Endothelial cell of umbilical vein (primary cell): ENCODE measurements around the gene FXR1. TPM values are rescaled to one million over a fixed set of nuclear protein-coding genes. Genes with fewer than 3 reads are reported as not detected.

Source experiments
- BruUV-seq: library from RNA; stranded (reverse); fragments of 400-500 nt; replicated peaks from 2 replicates; lab custom pipeline; 2021; lab: Mats Ljungman, UMichigan
- CTCF ChIA-PET: fragments of 300-600, 350-600 bp; sonication (Branson Sonifier 250); formaldehyde crosslinking; loops from one replicate; lab custom pipeline; 2021; ENCODE audit warnings: antibody characterized with exemption, inconsistent platforms; lab: Charles Lee
- POLR2A ChIA-PET: fragments of 300-600, 350-600 bp; sonication (Branson Sonifier 250); formaldehyde crosslinking; loops from one replicate; lab custom pipeline; 2021; ENCODE audit warnings: antibody characterized with exemption, inconsistent platforms; lab: Charles Lee
- DNase-seq: peaks from one replicate; pipeline ENCODE4 v3.0.0-alpha.2; 2011; ENCODE audit warnings: low read depth, low spot score
- FAIRE-seq: peaks from 2 replicates; lab custom pipeline; 2011; peaks lifted over from hg19 to GRCh38; lab: Jason Lieb, UNC
- H2AFZ ChIP-seq: 2 replicates; pipeline ENCODE4 v1.6.0; 2012; ENCODE audit warnings: low read depth, low read length, control low read depth, inconsistent platforms
- H3K27ac ChIP-seq: 2 replicates; pipeline ENCODE4 v1.5.1; 2011; ENCODE audit warnings: low read depth, mild to moderate bottlenecking, control low read depth, low read length, moderate library complexity; ENCODE audit not compliant: insufficient read depth
- H3K27me3 ChIP-seq, 2 experiments: 2 replicates each; pipeline versions ENCODE4 v1.6.0 to v1.6.1; 2011; ENCODE audit warnings: low read length in 2 of 2, mixed read lengths in 1 of 2; ENCODE audit not compliant: control insufficient read depth in 2 of 2, insufficient read depth in 2 of 2
- H3K36me3 ChIP-seq, 2 experiments: 2 replicates in 1 of 2; 3 replicates in 1 of 2; pipeline ENCODE4 v1.5.1; 2011; ENCODE audit warnings: low read length in 2 of 2, mild to moderate bottlenecking in 1 of 2, moderate library complexity in 1 of 2; ENCODE audit not compliant: control insufficient read depth in 2 of 2, insufficient read depth in 2 of 2; ENCODE audit errors: extremely low read depth in 1 of 2
- H3K4me1 ChIP-seq: 3 replicates; pipeline ENCODE4 v1.5.1; 2011; ENCODE audit warnings: mild to moderate bottlenecking, low read length; ENCODE audit not compliant: control insufficient read depth, insufficient read depth; ENCODE audit errors: extremely low read depth
- H3K4me2 ChIP-seq: 2 replicates; pipeline ENCODE4 v1.6.1; 2011; ENCODE audit warnings: low read length, control low read depth, mixed read lengths; ENCODE audit not compliant: insufficient read depth
- H3K4me3 ChIP-seq, 3 experiments: fragments of 200-600 bp in 1 of 3; sonication (generic), shearing (Covaris generic) in 1 of 3; replicated peaks in 1 of 3; 2 replicates each; pipeline ENCODE4 v1.5.1; 2011 to 2016; ENCODE audit warnings: control low read depth in 3 of 3, low read length in 3 of 3, mild to moderate bottlenecking in 2 of 3, inconsistent platforms in 1 of 3, low read depth in 1 of 3, moderate library complexity in 1 of 3; ENCODE audit not compliant: insufficient read depth in 1 of 3
- H3K79me2 ChIP-seq: 2 replicates; pipeline ENCODE4 v1.6.0; 2012; ENCODE audit warnings: low read length, inconsistent platforms; ENCODE audit not compliant: control insufficient read depth, insufficient read depth
- H3K9ac ChIP-seq: replicated peaks from 2 replicates; pipeline ENCODE3; 2011; ENCODE audit warnings: low read length, control low read depth; ENCODE audit not compliant: insufficient read depth; ENCODE audit errors: extremely low read depth
- H3K9me1 ChIP-seq: replicated peaks from 3 replicates; pipeline ENCODE4 v1.6.0; 2011; ENCODE audit warnings: mild to moderate bottlenecking, low read length; ENCODE audit not compliant: control insufficient read depth, insufficient read depth; ENCODE audit errors: extremely low read depth
- H3K9me3 ChIP-seq: replicated peaks from 2 replicates; pipeline ENCODE4 v1.5.1; 2012; ENCODE audit warnings: low read length, inconsistent platforms; ENCODE audit not compliant: control insufficient read depth, insufficient read depth
- H4K20me1 ChIP-seq: replicated peaks from 2 replicates; pipeline ENCODE3; 2011; ENCODE audit warnings: mild to moderate bottlenecking, low read length; ENCODE audit not compliant: control insufficient read depth, insufficient read depth; ENCODE audit errors: extremely low read depth
- CTCF ChIP-seq, 2 donors: IDR thresholded peaks; 1 replicate in 1 of 2; 2 replicates in 1 of 2; pipeline ENCODE4 v1.5.1; 2011; ENCODE audit warnings: low read length in 2 of 2, mild to moderate bottlenecking in 2 of 2, moderate library complexity in 2 of 2, control low read depth in 1 of 2, inconsistent platforms in 1 of 2, low read depth in 1 of 2; ENCODE audit not compliant: insufficient read depth in 1 of 2; ENCODE audit errors: extremely low read depth in 1 of 2
- EZH2 ChIP-seq: IDR thresholded peaks from 2 replicates; pipeline ENCODE4 v1.6.1; 2012; ENCODE audit warnings: borderline replicate concordance, low read depth, mild to moderate bottlenecking, moderate library complexity, low read length, inconsistent platforms; ENCODE audit not compliant: severe bottlenecking
- FOS ChIP-seq: IDR thresholded peaks from 2 replicates; pipeline ENCODE4 v1.6.1; 2011; ENCODE audit warnings: mild to moderate bottlenecking, low read length, moderate library complexity, borderline replicate concordance; ENCODE audit not compliant: insufficient read depth
- GATA2 ChIP-seq: IDR thresholded peaks from 2 replicates; pipeline ENCODE4 v1.7.0; 2011; ENCODE audit warnings: low read depth, mild to moderate bottlenecking, moderate library complexity, mixed read lengths, low read length; ENCODE audit not compliant: insufficient read length, insufficient read depth
- JUN ChIP-seq: IDR thresholded peaks from 2 replicates; pipeline ENCODE4 v1.6.1; 2011; ENCODE audit warnings: borderline replicate concordance, low read depth; ENCODE audit not compliant: insufficient read length, insufficient read depth
- MAX ChIP-seq: IDR thresholded peaks from 2 replicates; pipeline ENCODE4 v1.6.1; 2011; ENCODE audit not compliant: insufficient read depth, insufficient read length
- MYC ChIP-seq: IDR thresholded peaks from one replicate; pipeline ENCODE4 v1.6.1; 2011; ENCODE audit warnings: mild to moderate bottlenecking, low read depth, low read length
- POLR2A ChIP-seq: IDR thresholded peaks from 2 replicates; pipeline ENCODE4 v1.6.1; 2012; ENCODE audit warnings: low read depth, mild to moderate bottlenecking, control low read depth, low read length
- POLR2AphosphoS5 ChIP-seq: IDR thresholded peaks from 2 replicates; pipeline ENCODE4 v1.6.1; 2012; ENCODE audit warnings: low read depth, mild to moderate bottlenecking, control low read depth, low read length, moderate library complexity; ENCODE audit not compliant: insufficient read depth
- dilution Hi-C: fragments of 300-500 bp; cut with MboI; formaldehyde crosslinking; loops from one replicate; pipeline ENCODE4 v1.15.0; 2019; ENCODE audit warnings: low sequenced_read_pairs; ENCODE audit not compliant: extremely low pct_ligation_motif_present
- intact Hi-C: fragments of 100-400 bp; cut with micrococcal nuclease; formaldehyde crosslinking; loops from one replicate; pipeline ENCODE4 v1.10.0; 2022
- polyA plus RNA-seq, 4 experiments: library from polyadenylated mRNA; depleted of rRNA in 3 of 4; stranded (reverse) in 3 of 4; unstranded in 1 of 4; fragments of >200 nt; gene quantifications; 2 replicates each; pipeline versions ENCODE4 v1.2.1 to v1.2.3, GENCODE V29; 2011 to 2012; ENCODE audit warnings: missing spikeins in 1 of 4
- total RNA-seq: library from RNA; stranded (reverse); gene quantifications from 2 replicates; pipeline ENCODE4 v1.2.3, GENCODE V29; 2021

FXR1 gene
- total and polyA plus RNA-seq, 2 donors (not counting 3 experiments of a cell fraction or from before 2014, with no cell fraction given): 87.3 to 186 TPM

GRCh38 chr3:181006541-181006940 lies 94.1 kb downstream of the FXR1 start:
- FAIRE-seq (no peak), DNase-seq (no peak)
- Histone ChIP-seq H3K27ac (no peak overlapping the region), H3K9me1 (no peaks in the 10 kb centered on the region), H3K4me3 (no peak overlapping the region), H4K20me1 (no peaks in the 10 kb centered on the region), H3K4me2 (no peak overlapping the region), H3K9me3 (no peaks in the 10 kb centered on the region), H3K36me3 (no peaks in the 10 kb centered on the region), H3K27me3 (no peaks in the 10 kb centered on the region), H2AFZ (no peak overlapping the region), H3K79me2 (no peaks in the 10 kb centered on the region), H3K4me1 (no peaks in the 10 kb centered on the region), H3K9ac (no peak overlapping the region)
- ChIA-PET POLR2A (no interaction called here), CTCF (no interaction called here)
- TF ChIP-seq POLR2AphosphoS5 (no peak), POLR2A (no peak), MYC (no peak), GATA2 (no peak), JUN (no peak), MAX (no peak), FOS (no peak), CTCF (IDR thresholded peaks at IDR 0.05; ENCODE audit: extremely low read depth in 1 of 2, insufficient read depth in 1 of 2, low read depth in 1 of 2, low read length in 2 of 2) (no peak), EZH2 (no peak)
- intact Hi-C loops: no loop called here
- BruUV-seq: no TSS peak
- dilution Hi-C loops: no loop called here
